Colon (tissue), 2 donors: Measurements from ENCODE around the gene CCDC69.
"Not testable (repeated sequence)": the region's sequence is repeated elsewhere in the genome, so short reads cannot be mapped to it uniquely, and the experiment has no call there.

Experiments
- FAIRE-seq: peaks from 2 replicates; lab custom pipeline; 2012; peaks lifted over from hg19 to GRCh38; lab: Jason Lieb, UNC
- donor health status: control.
- donor health status: control.

CCDC69 gene

DNA sequence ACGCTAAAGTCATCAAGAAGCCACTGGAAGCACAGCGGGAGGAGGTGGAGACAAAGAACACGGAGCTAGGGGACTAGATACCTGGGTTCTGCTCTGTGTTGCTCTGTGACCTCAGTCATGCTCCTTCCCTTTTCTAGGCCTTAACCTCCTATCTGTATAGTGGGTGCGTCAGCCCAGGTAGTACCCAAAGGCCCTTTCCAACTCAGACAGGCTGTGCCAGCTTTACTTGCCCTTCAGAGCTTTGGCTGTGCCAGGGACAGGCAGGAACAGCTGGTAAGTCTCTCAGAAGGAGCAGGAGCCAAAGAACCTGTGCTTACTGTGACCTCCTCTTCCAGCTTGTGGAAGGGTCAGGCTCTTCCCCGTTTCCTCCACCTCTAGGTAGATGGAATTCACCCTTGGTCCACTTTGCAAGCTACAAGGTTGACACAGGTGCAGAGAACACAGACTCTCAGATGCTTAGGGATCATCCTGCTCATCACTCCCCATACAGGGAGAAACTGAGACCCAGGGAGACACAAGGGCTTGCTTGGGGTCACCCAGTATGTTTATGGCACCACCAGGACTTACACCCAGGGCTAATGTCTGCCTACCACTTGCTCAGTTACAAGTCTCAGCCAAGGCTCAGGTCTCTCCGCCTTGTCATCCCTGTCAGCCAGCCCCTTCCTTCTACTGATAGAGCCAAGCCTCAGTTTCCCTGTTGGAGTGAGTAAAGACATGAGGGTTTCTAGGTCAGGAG is 1.7 kb downstream of the CCDC69 start:
- no peak for FAIRE-seq

DNA sequence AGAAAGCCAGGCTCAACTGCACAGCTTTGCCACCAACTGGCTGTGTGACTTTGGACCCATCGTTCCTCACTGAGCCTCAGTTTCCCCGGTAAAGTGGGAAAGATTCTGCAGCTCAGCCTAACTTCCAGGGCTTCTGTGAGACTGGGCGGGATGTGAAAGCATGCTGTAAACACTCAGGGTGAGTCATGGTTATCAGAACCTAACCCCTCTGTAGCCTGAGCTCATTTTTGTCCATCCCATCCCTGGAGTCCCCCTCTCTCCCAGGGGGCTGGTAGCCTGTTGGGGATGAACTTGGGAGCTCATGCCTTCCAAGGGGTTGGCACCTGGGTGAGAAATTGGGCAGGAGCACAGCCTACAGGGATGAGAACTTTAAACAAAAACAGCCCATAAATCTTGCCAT is 2.3 kb downstream of the CCDC69 start:
- FAIRE-seq, result no peak

- FAIRE-seq, result no peak
These were observed 4.1 kb downstream of the CCDC69 start for GRCh38 chr5:151219789-151220188.

- FAIRE-seq, result no peak
These were observed 4.8 kb downstream of the CCDC69 start for GRCh38 chr5:151219138-151219537.

DNA sequence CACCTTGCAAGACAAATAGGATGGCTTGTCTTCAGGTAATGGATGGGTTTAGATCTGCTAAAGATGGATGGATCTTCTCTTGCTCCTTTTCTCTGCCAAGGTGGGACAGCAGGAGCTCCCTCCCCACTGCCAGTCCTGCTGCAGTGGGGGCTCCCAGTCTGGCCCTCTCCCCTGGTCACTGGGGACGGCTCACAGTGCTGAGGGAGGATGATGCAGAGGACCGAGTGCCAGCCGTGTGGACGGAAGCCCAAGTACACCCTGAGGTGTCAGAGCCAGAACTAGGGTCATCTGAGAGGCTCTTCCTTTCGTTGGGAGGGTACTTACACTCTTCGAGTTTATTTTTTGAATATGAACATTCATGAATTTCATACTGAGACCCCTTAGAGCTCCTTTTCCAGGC is 5.7 kb downstream of the CCDC69 start:
- no peak for FAIRE-seq

- FAIRE-seq, result no peak
These were observed 7.1 kb downstream of the CCDC69 start for GRCh38 chr5:151216781-151217180.

DNA sequence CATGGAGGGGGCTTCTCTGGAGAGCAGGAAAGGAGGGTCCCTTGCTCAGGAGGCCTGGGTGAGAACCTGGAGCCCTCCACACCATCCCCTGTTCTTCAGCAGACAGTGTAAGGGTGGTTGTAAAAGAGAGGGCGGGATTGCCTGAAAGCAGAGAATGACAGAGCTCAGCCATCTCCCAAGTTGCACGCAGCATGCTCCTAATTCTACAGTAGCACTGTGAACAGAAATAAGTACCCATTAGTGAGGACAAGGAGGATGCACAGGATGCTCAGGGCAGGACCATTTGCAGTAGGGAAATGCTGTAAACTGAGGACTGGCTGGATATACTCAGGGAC is 8.4 kb downstream of the CCDC69 start:
- no peak for FAIRE-seq

- no peak for FAIRE-seq
These were observed 9.0 kb downstream of the CCDC69 start for GRCh38 chr5:151214614-151215545.

- no peak for FAIRE-seq
These were observed 9.9 kb downstream of the CCDC69 start for GRCh38 chr5:151213803-151214613.

GRCh38 chr5:151212406-151212798 is 11.5 kb downstream of the CCDC69 start:
- no peak for FAIRE-seq

GRCh38 chr5:151208481-151208914 is 15.4 kb downstream of the CCDC69 start:
- FAIRE-seq, result no peak

GRCh38 chr5:151205411-151205810 is 18.5 kb downstream of the CCDC69 start:
- FAIRE-seq, result no peak

GRCh38 chr5:151204051-151204450 is 19.8 kb downstream of the CCDC69 start:
- no peak for FAIRE-seq

DNA sequence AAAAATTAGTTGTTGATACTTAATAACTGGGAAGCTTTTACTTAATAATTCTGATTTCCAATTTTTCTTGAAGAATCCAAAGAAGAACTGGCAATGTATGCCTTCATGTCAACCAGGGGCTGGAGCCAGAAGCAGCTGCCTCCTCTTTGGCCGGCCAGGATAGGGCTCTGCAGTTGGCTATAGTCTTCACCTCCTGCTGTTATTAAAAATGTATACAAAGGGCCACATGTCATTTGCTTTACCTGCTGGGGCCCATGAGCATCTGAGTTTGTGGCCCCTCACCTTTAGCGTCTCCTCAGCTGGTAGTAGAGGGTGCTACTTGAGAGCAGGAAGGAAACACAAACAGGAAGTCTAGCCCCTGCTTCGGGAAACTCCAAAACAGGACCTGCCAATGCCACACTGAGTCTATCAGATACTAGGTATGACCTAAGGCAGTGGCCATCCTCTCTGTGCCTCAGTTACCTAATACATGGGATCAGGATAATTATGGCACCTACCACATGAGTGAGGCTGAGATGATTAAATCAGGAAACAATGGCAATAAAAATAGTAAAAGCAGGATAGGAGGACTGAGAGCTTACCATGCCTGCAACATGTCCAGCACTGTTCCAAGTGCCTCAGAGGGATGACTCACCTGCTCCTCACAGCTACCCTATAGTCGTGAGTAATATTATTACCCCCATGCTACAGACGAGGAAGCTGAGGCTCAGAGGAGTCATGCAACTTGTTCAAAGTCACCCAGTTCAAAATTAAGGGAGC is 21.3 kb downstream of the CCDC69 start:
- FAIRE-seq, result no peak

GRCh38 chr5:151200913-151201595 is 22.8 kb downstream of the CCDC69 start:
- FAIRE-seq, result no peak

DNA sequence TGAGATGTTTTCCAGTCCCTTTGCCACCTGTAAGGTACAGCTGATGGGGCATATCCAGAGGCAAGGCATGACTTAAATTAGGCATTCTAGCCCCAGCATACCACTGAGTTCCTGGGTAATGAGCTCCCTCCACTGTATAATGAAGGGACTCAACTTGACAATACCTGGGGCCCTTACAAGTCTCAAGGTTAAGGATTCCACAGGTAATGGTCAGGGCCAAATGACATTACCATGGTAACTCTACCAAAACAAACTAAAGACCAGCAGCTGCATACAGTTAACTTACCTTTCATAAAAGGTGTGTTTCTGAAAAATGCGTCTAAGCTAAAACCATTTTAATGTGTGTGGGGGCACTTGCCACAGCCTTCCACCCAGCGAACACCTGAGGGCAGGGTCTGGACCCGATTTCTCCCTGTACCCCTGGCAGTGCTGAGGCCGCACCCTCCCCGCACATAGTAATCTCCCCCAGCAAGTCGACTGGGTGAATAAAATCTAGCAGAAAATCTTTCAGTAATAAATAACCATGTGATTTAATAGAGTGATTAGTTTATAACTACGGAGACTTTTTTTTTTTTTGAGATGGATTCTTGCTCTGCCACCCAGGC is 24.2 kb downstream of the CCDC69 start:
- no peak for FAIRE-seq

- no peak for FAIRE-seq
These were observed 25.0 kb downstream of the CCDC69 start for GRCh38 chr5:151198861-151199260.

GRCh38 chr5:151197291-151197600 is 26.6 kb downstream of the CCDC69 start:
- not testable (repeated sequence) for FAIRE-seq

GRCh38 chr5:151196556-151197290 is 27.2 kb downstream of the CCDC69 start:
- no peak for FAIRE-seq

DNA sequence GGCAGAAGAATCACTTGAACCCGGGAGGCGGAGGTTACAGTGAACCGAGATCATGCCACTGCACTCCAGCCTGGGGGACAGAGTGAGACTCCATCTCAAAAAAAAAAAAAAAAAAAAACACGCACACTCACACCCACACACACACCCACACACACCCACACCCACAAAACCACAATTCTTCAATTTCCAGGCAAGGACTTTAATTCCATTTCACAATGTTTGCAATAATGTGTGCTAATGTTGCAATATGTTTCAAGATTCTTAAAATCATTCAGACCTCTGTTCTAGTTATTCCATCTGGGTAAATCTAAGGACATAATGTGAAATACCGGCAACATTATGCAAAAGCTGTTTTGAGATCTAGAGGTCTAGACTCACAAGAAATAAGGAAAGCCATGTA is 28.3 kb downstream of the CCDC69 start:
- FAIRE-seq, result peak; percentile 36
